ENCODE data around the gene GPSM3. TPM values are rescaled to one million over a fixed set of nuclear protein-coding genes. Genes with fewer than 3 reads are reported as not detected.

GPSM3 gene
- total RNA-seq, 1 experiment from 2014 or later = 11.8 TPM

DNA sequence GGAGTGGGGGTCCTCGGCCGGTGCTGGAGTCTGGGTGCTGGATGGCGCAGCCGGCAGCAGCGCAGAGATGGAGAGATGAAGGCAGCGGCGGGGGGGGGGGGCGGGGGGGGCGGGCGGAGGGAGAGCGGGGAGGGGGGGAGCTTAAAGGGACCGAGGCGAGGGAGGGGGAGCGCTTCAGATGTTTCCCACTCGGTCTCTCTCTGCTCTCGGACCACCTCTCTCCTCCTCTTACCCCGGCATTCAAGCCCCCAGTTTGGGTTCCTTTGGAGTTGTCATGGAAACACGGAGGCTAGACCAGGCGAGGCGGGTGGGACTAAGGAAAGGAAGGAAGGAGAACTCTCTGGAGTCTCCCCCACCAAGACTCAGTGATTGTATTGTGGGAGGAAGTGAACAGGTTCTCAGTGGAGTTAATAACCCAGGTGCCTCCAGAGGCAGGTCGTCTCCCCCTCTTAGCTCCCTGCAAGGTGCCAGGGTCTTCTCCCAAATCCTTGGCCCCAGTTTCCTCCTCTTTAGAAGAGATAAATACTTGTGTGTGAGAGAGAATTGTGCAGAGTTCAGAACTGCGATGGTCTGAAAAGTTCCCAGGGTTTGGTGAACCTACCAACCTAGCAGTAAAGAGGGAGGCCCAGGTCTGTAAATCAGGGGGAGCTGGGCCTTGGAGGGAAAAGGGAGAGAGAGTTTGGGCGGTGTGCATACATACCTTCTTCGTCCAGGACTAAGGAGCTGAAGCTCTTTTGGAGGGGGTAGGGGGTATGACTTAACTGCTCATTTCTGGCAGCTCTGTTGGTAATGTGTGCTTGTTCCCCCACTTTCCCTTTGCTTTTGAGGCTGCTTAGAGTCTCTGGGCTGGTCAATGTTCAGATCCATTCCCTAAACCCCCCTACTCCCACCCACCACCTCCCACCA lies 40.3 kb downstream of the GPSM3 start, which contains the start of gene PRRT1:
TSS of gene PRRT1 (minus strand) at position 77 of the 906 bp plus-strand sequence. CDS start 112 bp downstream, outside the sequence.
- Histone ChIP-seq H4K5ac (ENCODE audit: insufficient read length, low read depth, low read length) (no peak within 1 kb of the TSS), H2BK5ac (ENCODE audit: insufficient read length, low read length) (no peak within 1 kb of the TSS), H3K4ac (ENCODE audit: low read depth, low read length) (no peak within 1 kb of the TSS), H3K27me3 (ENCODE audit: insufficient read depth, low read length) (no peaks in the 10 kb centered on the region; the same call in 1 of the 2 replicates), H3K79me2 (ENCODE audit: insufficient read depth, low read length) (no peaks in the 10 kb centered on the region; the same call in 1 of the 2 replicates), H3K23me2 (ENCODE audit: insufficient read length, low read depth, low read length, poor library complexity, severe bottlenecking) (peaks cover 41% of the 10 kb centered on the region), H4K91ac (ENCODE audit: insufficient read length, low read depth, low read length) (no peak within 1 kb of the TSS), H3K14ac (ENCODE audit: insufficient read depth, low read length) (no peak within 1 kb of the TSS), H4K20me1 (ENCODE audit: control insufficient read depth, insufficient read depth, insufficient read length) (no peaks in the 10 kb centered on the region), H3K4me2 (ENCODE audit: insufficient read depth, insufficient read length, low read length) (peak within 1 kb of the TSS; percentile 81), H3K79me1 (ENCODE audit: insufficient read depth, low read depth, low read length, poor library complexity, severe bottlenecking) (no peaks in the 10 kb centered on the region), H2BK15ac (ENCODE audit: low read depth, low read length) (no peak within 1 kb of the TSS), H2AFZ (ENCODE audit: low read length) (no peak within 1 kb of the TSS), H3K9me3 (ENCODE audit: control insufficient read depth, low read depth, low read length) (no peaks in the 10 kb centered on the region), H3K23ac (ENCODE audit: insufficient read length, low read depth, low read length) (no peak within 1 kb of the TSS), H3K4me1 (ENCODE audit: insufficient read depth, low read length) (peaks cover 4% of the 10 kb centered on the region), H2BK12ac (ENCODE audit: insufficient read length, low read depth, low read length) (no peak within 1 kb of the TSS), H3K9ac (ENCODE audit: extremely low read depth, insufficient read length, low read length) (no peak within 1 kb of the TSS), H2BK120ac (ENCODE audit: low read depth, low read length, poor library complexity, severe bottlenecking) (no peak within 1 kb of the TSS), H2AK5ac (ENCODE audit: insufficient read length, low read length) (no peak within 1 kb of the TSS), H4K8ac (replicated peaks; ENCODE audit: insufficient read length, low read depth, low read length) (no peak within 1 kb of the TSS), H3K27ac (ENCODE audit: insufficient read length, low read depth, low read length) (no peak within 1 kb of the TSS), H3K56ac (ENCODE audit: insufficient read length, low read depth, low read length) (no peak within 1 kb of the TSS), H3T11ph (ENCODE audit: low read length) (no peak within 1 kb of the TSS), H2BK20ac (ENCODE audit: low read depth, low read length, poor library complexity, severe bottlenecking) (no peak within 1 kb of the TSS), H3K18ac (ENCODE audit: insufficient read length, low read depth, low read length) (no peak within 1 kb of the TSS)
- Mint-ChIP-seq H3K36me3 (ENCODE audit: insufficient read depth in 1 of 3, low read depth in 3 of 3) (peaks cover 11 to 18% (median 15%) of the 10 kb centered on the region in 3 experiments; a peak in 6 of 7 replicates), H3K27ac (peak within 1 kb of the TSS in 2 of 3 experiments; percentile 99; a peak in 4 of 7 replicates), H3K9me3 (no peaks in the 10 kb centered on the region; a peak in 1 of 5 replicates), H3K4me1 (peaks cover 35 to 56% of the 10 kb centered on the region in 2 experiments), H3K27me3 (ENCODE audit: low read depth) (peaks cover 4% of the 10 kb centered on the region), H3K4me3 (peak within 1 kb of the TSS; percentile 97 to 98)
- DNase-seq = no peak
- no CpG with 5 or more reads among the region's 24 CpGs for WGBS (ENCODE audit: extremely low coverage, insufficient read length, low lambda C conversion rate)
- TF ChIP-seq, protein P1, sequence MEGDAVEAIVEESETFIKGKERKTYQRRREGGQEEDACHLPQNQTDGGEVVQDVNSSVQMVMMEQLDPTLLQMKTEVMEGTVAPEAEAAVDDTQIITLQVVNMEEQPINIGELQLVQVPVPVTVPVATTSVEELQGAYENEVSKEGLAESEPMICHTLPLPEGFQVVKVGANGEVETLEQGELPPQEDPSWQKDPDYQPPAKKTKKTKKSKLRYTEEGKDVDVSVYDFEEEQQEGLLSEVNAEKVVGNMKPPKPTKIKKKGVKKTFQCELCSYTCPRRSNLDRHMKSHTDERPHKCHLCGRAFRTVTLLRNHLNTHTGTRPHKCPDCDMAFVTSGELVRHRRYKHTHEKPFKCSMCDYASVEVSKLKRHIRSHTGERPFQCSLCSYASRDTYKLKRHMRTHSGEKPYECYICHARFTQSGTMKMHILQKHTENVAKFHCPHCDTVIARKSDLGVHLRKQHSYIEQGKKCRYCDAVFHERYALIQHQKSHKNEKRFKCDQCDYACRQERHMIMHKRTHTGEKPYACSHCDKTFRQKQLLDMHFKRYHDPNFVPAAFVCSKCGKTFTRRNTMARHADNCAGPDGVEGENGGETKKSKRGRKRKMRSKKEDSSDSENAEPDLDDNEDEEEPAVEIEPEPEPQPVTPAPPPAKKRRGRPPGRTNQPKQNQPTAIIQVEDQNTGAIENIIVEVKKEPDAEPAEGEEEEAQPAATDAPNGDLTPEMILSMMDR (conservative IDR thresholded peaks at IDR 0.05) = no peak

All from H9 (cell line).